KOPT-K1 (cell line): Measurements from ENCODE around the gene PRMT1.
A peak's percentile ranks its signal among the peaks of the same experiment; 100 is the strongest.
"Not testable (repeated sequence)": the region's sequence is repeated elsewhere in the genome, so short reads cannot be mapped to it uniquely, and the experiment has no call there.

Experiments used
- H3K27ac ChIP-seq: fragments of 200-600 bp; sonication (generic); 2 replicates; pipeline ENCODE4 v1.5.1; 2016; ENCODE audit warnings: antibody characterized with exemption, mild to moderate bottlenecking, low read depth, low read length; ENCODE audit not compliant: poor library complexity, severe bottlenecking
- H3K36me3 ChIP-seq: fragments of 200-600 bp; sonication (generic); 2 replicates; pipeline ENCODE4 v1.5.1; 2017; ENCODE audit warnings: antibody characterized with exemption, mild to moderate bottlenecking, low read length, moderate library complexity; ENCODE audit not compliant: insufficient read depth
- H3K9me3 ChIP-seq: fragments of 200-600 bp; sonication (generic); 2 replicates; pipeline ENCODE4 v1.5.1; 2017; ENCODE audit warnings: antibody characterized with exemption, low read length, mild to moderate bottlenecking; ENCODE audit not compliant: insufficient read depth, poor library complexity, severe bottlenecking

The PRMT1 gene

DNA sequence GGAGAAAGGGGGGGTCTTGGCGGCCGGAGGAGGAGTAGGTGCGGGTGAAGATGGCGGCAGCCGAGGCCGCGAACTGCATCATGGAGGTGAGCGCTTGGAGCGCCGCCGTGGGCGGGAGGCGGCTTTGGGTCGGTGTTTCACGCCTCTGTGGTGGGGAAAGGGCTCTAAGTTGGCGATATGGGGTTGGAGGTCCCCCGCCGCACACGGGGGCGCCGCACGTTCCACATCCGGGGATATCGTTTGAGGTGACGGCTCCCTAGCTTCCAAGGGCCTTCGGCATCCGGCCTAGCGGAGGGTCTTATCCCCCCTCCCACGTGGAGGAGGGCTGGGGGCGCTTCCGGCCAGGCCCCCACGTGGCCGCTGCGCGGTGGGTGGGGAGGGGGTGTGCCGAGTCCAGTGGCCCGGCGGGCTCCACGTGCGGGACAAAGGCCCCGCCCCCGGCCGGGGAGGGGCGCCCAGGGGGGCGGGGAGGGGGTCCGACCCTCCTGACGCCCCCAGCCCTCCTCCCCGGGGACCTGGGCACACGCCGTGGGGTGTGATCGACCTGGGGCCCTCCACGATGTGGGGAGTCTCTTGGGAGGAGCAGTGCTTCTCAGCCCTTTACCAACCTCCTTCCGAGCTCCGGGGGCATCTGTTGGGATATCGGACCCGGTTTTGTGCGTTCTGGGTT, at the start of gene PRMT1:
PRMT1 (plus strand) TSS at position 41 of the 670 bp plus-strand sequence; CDS start at position 51, 10 bp downstream.
- H3K36me3 ChIP-seq: peaks cover 38% of the 10 kb centered on the region
- peak within 1 kb of the TSS; percentile 92 for H3K27ac ChIP-seq
- no peaks in the 10 kb centered on the region for H3K9me3 ChIP-seq

DNA sequence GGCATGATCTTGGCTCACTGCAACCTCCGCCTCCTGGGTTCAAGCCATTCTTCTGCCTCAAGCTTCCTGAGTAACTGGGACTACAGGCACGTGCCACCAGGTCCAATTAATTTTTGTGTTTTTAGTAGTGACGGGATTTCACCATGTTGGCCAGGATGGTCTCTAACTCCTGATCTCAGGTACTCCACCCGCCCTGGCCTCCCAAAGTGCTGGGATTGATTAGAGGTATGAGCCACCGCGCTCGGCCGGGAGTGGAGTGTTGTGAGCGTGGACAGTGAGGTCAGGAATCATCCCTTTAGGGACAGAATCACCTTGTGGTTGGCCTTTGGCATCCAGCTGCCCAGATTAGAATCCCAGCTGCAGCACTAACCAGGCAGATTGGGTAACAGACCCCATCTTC, 47.4 kb upstream of the PRMT1 start:
- Histone ChIP-seq H3K9me3 (no peaks in the 10 kb centered on the region), H3K36me3 (peaks cover 46% of the 10 kb centered on the region), H3K27ac (no peak overlapping the region)

GRCh38 chr19:49631014-49631588, 46.0 kb upstream of the PRMT1 start:
- H3K36me3 ChIP-seq: peaks cover 34% of the 10 kb centered on the region
- H3K27ac ChIP-seq: no peak overlapping the region
- no peaks in the 10 kb centered on the region for H3K9me3 ChIP-seq

- H3K27ac ChIP-seq: no peak overlapping the region
Measured at GRCh38 chr19:49631610-49632192, 45.4 kb upstream of the PRMT1 start.

GRCh38 chr19:49632576-49632975, 44.5 kb upstream of the PRMT1 start:
- peaks cover 20% of the 10 kb centered on the region; the same call in 1 of the 2 replicates for H3K36me3 ChIP-seq
- no peak overlapping the region for H3K27ac ChIP-seq
- H3K9me3 ChIP-seq: no peaks in the 10 kb centered on the region

More at GRCh38 chr19:49631610-49632192, 45.4 kb upstream of the PRMT1 start:
- Histone ChIP-seq H3K9me3 (no peaks in the 10 kb centered on the region), H3K36me3 (peaks cover 28% of the 10 kb centered on the region)

- H3K9me3 ChIP-seq: not testable (repeated sequence)
- peaks cover 13% of the 10 kb centered on the region; the same call in 1 of the 2 replicates for H3K36me3 ChIP-seq
Measured at GRCh38 chr19:49633273-49633672, 43.8 kb upstream of the PRMT1 start.

GRCh38 chr19:49635530-49636232, 41.4 kb upstream of the PRMT1 start:
- Histone ChIP-seq H3K36me3 (no peaks in the 10 kb centered on the region), H3K27ac (no peak overlapping the region), H3K9me3 (no peaks in the 10 kb centered on the region)

More at GRCh38 chr19:49633273-49633672, 43.8 kb upstream of the PRMT1 start:
- not testable (repeated sequence) for H3K27ac ChIP-seq

DNA sequence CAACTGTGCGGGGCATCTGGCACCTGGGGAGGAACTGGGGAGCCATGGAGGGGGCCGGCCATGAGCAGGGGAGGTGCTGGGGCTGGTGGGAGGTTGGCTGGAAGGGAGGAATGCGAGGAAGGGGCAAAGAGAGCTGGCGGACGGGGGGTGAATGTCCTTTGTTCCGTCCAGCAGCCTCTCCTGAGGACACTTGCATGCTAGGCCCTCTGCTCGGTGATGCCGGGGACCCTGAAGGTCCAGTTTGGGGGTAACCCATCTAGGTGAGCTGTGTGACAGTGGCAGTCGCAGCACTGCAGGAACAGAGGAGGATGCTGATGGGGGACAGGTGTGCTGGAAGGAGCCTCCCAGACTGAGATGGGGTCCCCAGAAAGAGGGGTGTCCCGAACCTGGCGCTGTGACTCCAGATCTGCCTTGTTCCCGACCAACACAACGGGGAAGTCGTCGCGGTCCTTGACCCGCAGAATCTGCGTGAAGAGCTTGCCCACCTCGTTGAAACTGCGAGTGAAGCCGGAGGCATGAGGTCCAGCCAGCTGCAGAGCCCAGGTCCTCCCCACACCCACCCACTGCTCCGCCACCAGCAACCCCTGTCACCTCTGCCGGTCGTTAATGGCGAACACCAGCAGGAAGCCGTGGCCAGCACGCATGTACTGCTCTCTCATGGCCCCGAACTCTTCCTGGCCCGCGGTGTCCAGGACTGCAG, 40.7 kb upstream of the PRMT1 start:
- Histone ChIP-seq H3K36me3 (no peaks in the 10 kb centered on the region), H3K27ac (no peak overlapping the region), H3K9me3 (no peaks in the 10 kb centered on the region)

- H3K36me3 ChIP-seq: no peaks in the 10 kb centered on the region
- no peak overlapping the region for H3K27ac ChIP-seq
- no peaks in the 10 kb centered on the region for H3K9me3 ChIP-seq
Measured at GRCh38 chr19:49637821-49638738, 39.0 kb upstream of the PRMT1 start.

DNA sequence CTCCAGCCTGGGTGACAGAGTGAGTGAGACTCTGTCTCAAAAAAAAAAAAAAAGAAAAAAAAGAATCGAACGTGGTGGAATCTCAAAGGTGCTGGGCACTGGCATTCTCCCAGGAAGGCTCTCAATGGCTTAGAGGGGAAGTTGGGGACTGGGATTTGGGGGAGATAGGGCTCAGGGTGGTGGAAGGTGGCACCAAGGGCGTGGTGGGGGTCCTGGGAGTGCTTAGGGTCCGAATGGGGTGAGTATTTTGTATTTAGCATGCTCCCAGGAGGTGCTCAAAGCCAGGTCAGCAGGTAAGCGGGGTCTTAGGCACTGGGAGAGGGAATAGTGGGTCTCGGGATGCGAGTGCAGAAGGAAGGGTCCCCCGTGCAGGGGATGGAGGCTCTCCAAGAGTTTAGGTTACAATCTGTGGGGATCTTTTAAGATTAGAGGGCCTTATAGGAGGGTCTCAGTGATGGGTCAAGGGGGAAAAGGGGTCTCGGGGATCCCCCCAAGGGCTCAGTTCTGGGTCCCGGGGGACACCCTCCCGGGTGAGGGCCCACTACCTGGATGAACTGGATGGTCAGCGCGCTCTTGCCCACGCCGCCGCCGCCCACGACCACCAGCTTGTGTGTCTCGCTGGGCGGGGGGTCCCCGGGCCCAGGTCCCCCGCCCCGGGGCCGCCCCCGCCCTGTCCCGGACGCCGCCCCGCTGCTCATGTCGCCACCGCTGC, 37.5 kb upstream of the PRMT1 start:
- H3K36me3 ChIP-seq: peaks cover 4% of the 10 kb centered on the region; the same call in 1 of the 2 replicates
- H3K27ac ChIP-seq: peak overlapping the region; percentile 91
- no peaks in the 10 kb centered on the region for H3K9me3 ChIP-seq

DNA sequence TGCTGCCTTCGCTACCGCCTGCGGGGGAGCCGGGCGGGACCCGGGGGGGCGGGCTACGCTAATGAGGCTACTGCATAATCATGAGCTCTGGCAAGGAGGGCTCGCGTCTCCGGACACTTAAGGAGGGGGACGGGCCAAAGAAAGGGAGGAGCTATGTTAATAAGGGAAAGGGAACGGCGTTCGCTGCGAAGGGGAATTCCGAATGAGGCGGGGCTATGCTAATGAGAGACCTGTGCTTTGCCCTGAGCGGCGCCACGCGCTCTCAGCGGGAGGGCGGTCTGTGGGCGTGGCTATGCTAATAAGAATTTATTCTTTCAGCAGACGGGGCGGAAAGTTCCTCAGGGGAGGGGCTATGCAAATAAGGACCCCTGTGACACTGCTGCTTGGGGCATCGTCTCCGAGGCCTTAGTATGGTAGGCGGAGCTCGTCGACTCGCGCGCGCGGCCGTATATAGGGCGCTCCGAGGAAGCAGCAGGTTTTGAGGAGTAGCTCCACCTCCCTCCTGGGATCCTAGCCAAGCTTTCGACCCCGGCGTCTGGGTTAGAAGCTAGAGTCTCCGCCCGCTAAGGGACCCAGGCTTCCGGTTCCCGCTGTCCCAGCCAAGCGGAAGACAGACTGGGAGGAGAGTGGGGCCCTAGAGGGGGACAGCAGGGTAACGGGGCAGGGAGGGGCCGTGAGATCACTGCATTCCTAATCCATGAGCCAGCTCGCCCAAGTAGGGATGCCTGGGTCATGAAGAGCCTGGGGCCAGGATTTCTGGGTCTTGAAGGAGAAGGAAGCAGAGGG, 36.8 kb upstream of the PRMT1 start, which contains the start of gene RRAS:
RRAS (minus strand) TSS at position 31 of the 786 bp plus-strand sequence. CDS start 45 bp downstream, outside the sequence.
- Histone ChIP-seq H3K36me3 (peaks cover 11% of the 10 kb centered on the region; the same call in 1 of the 2 replicates), H3K9me3 (no peaks in the 10 kb centered on the region), H3K27ac (peak within 1 kb of the TSS; percentile 91)

GRCh38 chr19:49641688-49642491, 35.2 kb upstream of the PRMT1 start, which contains the start of gene SCAF1:
TSS of gene SCAF1 (plus strand) at chr19:49642209. CDS start at chr19:49645027, 2,818 bp downstream.
- Histone ChIP-seq H3K36me3 (peaks cover 27% of the 10 kb centered on the region), H3K9me3 (no peaks in the 10 kb centered on the region), H3K27ac (peak within 1 kb of the TSS; percentile 91)
